Right ventricle myocardium inferior (tissue), 1 donor: Measurements from ENCODE around the gene ULK2. TPM values are rescaled to one million over a fixed set of nuclear protein-coding genes. Genes with fewer than 3 reads are reported as not detected.
"Not testable (repeated sequence)": the region's sequence is repeated elsewhere in the genome, so short reads cannot be mapped to it uniquely, and the experiment has no call there.

Experiments
- ATAC-seq: fragments of 200-7000 bp; cut with Tn5 transposase; one replicate; pipeline ENCODE4 v1.9.1; 2020; ENCODE audit warnings: mild to moderate bottlenecking, moderate library complexity
- DNase-seq: peaks from one replicate; pipeline ENCODE4 v3.0.0; 2021; ENCODE audit errors: missing footprints
- intact Hi-C: fragments of 100-400 bp; cut with DNase I; formaldehyde crosslinking; loops from one replicate; pipeline ENCODE4 v1.11.0; 2022
- total RNA-seq: library from RNA; stranded (reverse); fragmentation: NEBNext Ultra II Directional; extraction: Animal tissue kit (Norgen Biotek cat#: 25700); gene quantifications from one replicate; pipeline ENCODE4 v1.2.1, GENCODE V29; 2021
- donor health status: DM: no; HTN: yes; CAD: no; lungs with severe emphysema.

ULK2 gene
- total RNA-seq, 1 donor from 2014 or later = 14.7 TPM

DNA sequence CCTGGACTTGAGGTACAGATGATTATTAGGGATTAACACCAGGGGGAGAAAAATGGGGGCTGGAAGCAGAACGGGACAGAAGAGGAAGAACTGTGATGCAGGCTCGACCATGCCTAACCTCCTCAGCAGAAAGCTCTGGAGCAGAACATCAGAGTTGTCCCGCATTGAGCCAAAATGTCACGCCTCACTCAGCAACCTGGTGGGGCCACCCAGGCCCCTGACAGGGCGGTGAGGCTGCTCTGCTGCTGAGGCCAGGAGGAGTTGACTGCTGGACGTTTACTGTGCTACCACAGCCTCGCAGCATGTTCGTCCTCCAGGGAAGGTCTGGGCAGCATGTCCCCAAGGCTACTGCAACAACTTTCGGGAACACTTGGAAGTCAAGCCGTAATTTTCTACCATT, 6.5 kb upstream of the ULK2 start:
- intact Hi-C loops = no loop called here
- DNase-seq = no peak
- no peak for ATAC-seq

DNA sequence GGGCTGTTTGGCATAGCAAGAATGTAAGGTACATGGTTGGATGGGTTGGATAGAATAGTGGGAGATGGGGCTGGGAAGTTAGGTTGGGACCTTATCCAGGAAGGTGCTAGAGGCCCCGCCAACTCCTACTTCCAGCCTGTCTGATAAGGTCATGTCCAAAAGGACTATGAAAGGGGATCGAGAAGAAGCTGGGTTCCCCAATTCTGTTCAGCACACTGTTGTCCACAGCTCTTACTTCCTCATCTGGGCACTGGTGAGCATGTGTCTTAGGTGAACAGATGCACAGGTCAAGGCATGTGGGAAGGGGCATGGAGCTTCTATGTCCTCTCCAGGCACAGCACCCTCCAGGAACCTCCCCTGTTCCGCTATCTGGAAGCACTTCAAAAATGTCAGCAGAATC, 5.6 kb upstream of the ULK2 start:
- intact Hi-C loops = no loop called here
- DNase-seq (no peak), ATAC-seq (no peak)

DNA sequence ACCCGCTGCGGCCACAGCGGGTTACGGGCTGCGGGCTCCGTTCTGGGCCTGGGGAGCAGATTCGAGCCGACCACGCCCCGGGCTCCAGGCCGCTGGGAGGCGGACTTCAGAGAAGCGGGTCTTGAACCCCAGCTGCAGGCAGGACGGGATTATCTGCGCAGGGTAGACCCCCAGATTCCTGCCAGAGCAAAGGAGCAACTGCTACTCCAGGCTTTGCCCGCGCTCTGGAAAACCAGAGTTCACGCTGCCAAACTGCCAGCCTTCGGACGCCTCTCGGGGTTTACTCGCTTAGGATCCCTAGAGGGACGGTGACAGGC, 301 bp upstream of the ULK2 start:
- no peak for ATAC-seq

GRCh38 chr17:19867079-19867328, 732 bp downstream of the ULK2 start:
- intact Hi-C loops = no loop called here
- ATAC-seq = peak; percentile 73

More for the DNA sequence above, 301 bp upstream of the ULK2 start:
- DNase-seq = no peak
- intact Hi-C loops = no loop called here

DNA sequence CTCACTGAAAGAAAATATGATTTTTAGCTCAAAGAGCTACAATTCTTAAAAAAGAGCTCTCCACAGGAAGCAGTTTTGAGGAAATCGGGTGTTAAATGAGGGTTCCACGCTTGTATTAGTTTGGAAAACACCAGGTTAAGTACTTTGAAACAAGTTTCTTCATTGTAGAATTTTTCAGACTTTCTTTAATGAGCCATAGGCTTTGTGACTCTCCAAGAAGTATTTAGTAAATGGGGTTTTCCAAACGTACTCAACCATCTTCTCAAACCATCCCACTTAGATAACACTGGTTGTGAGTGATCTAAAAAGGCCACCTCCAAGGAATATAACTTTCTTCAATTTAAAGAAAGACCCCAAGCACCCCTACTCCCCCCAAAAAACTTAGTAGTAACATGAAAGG, 2.7 kb downstream of the ULK2 start:
- no peak for DNase-seq
- intact Hi-C loops = no loop called here
- no peak for ATAC-seq

More at GRCh38 chr17:19867079-19867328, 732 bp downstream of the ULK2 start:
- DNase-seq = peak; percentile 87

DNA sequence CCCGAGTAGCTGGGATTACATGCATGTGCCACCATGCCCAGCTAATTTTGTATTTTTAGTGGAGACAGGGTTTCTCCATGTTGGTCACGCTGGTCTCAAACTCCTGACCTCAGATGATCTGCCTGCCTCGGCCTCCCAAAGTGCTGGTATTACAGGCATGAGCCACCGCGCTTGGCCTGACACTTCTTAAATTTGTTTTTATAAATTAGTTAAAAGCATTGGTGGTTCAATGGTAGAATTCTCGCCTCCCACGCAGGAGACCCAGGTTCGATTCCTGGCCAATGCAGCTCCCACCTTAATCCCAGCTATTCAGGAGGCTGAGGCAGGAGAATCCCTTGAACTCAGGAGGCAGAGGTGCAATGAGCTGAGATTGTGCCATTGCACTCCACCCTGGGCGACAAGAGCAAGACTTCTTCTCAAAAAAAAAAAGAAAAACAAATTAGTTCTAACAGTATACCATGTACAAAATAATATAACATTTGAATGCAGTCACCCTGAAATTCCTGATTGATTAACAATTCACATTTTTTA, 7.0 kb downstream of the ULK2 start:
- intact Hi-C loops, ATAC-seq, DNase-seq: not testable (repeated sequence)

DNA sequence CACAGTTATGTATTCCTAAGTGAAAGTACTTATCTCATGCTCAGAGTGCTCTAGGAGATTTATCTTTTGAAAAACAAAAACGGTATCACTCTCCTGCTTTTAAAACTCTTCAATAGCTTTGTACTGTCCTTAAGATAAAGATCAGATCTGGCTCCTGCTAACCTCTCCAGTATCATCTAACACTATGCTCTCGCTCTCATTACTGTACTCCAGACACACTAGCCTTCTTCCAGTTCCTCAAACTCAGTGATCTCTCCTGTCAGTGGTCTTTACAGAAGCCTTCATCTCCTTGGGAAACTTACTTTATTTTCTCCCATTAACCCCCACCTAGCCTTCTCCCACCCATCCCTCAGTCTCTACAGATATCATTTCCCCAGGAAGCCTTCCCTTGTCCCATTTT, 10.1 kb downstream of the ULK2 start:
- intact Hi-C loops = no loop called here
- no peak for ATAC-seq

DNA sequence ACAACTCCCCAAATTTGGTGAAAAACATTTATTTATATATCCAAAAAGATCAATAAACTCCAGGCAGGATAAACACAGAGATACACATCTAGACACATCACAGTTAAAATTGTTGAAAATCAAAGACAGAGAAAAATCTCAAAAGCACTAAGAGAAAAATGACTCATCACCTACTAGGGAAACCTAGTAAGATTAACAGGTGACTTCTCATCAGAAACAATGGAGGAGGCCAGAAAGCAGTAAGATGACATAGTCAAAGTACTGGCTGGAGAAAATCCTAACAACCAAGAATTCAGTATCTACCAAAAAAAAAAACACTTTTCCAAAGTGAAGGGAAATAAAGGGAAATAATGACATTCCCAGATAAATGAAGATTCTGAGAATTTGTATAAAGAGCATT, 33.8 kb downstream of the ULK2 start:
- ATAC-seq (no peak), DNase-seq (no peak)
- intact Hi-C loops = no loop called here

More for the DNA sequence above, 10.1 kb downstream of the ULK2 start:
- no peak for DNase-seq

DNA sequence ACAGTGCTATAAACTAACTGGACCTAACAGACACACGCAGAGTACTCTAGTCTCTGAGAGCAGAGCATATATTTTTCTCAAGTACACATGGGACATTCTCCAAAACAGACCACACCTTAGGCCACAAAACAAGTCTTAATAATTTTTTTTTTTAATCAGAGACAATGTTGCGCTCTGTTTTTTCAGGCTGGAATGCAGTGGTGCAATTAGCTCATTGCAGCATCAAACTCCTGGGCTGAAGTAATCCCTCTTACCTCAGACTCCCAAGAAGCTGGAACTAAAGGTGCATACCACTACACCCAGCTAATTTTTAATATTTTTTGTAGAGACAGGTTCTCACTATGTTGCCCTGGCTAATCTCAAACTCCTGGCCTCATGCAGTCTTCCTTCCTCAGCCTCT, 37.7 kb downstream of the ULK2 start:
- no peak for ATAC-seq
- no peak for DNase-seq
- intact Hi-C loops = no loop called here

DNA sequence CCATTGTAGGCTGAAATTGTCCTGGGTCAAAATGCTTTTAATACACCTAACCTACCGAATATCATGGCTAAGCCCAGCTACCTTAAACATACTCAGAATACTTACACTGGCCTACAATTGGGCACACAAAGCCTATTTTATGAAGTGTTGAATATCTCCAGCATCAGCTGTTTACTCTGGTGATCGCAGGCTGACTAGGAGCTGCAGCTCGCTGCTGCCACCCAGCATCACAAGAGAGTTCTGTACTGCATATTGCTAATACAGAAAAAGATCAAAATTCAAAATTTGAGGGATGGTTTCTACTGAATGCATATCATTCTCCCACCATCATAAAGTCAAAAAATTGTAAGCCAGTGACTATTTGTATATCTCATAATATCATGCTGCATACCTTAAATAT, 55.3 kb downstream of the ULK2 start:
- DNase-seq = no peak
- intact Hi-C loops = no loop called here

GRCh38 chr17:19805006-19805405, 62.7 kb downstream of the ULK2 start:
- DNase-seq (no peak), ATAC-seq (no peak)
- intact Hi-C loops = no loop called here

More for the DNA sequence above, 55.3 kb downstream of the ULK2 start:
- ATAC-seq = no peak

DNA sequence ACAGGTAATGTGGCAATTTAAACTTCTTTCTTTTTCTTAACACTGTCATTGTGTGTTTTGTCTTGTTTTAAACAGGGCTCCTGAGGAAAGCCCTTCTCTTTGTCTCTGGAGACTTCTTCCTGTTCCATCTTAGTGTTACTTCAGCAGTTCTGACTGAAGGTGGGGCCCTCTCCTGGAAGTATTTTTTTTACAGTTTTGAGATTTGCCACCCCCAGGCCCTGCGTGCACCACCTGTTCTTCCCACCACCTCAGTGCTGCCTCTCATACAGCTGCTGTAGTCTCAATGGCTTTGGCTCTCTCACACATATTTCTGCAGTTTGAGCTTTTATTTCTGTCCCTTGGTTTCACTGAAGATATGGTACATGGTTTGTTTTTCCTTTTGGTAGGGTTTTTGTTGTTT, 67.2 kb downstream of the ULK2 start:
- intact Hi-C loops = no loop called here
- DNase-seq = no peak
- ATAC-seq = no peak

- ATAC-seq (no peak), DNase-seq (no peak)
- intact Hi-C loops = no loop called here
These were observed 67.9 kb downstream of the ULK2 start for GRCh38 chr17:19799796-19800195.

- ATAC-seq (no peak), DNase-seq (no peak)
- intact Hi-C loops = no loop called here
These were observed 71.3 kb downstream of the ULK2 start for GRCh38 chr17:19796457-19796856.

DNA sequence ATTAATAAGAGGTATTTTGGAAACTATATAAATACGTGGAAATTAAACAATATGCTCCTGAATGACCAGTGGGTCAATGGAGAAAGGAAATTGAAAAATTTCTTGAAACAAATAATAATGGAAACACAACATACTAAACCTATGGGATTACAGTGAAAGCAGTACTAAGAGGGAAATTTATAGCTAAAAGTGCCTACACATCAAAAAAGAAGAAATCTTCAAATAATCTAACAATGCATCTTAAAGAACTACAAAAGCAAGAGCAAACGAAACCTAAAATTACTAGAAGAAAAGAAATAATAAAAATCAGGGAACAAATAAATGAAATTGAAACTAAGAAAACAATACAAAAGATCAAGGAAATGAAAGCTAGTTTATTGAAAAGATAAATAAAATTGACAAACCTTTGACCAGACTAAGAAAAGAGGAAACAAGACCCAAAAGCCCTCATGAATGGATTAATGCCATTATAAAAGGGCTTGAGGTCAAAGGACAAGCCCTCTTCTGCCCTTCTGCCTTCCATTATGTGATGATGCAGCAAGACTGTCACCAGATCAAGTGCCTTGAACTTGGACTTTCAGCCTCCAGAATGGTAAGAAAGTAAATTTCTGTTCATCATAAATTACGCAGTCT, 75.7 kb downstream of the ULK2 start:
- DNase-seq (no peak), ATAC-seq (no peak)
- intact Hi-C loops = no loop called here

DNA sequence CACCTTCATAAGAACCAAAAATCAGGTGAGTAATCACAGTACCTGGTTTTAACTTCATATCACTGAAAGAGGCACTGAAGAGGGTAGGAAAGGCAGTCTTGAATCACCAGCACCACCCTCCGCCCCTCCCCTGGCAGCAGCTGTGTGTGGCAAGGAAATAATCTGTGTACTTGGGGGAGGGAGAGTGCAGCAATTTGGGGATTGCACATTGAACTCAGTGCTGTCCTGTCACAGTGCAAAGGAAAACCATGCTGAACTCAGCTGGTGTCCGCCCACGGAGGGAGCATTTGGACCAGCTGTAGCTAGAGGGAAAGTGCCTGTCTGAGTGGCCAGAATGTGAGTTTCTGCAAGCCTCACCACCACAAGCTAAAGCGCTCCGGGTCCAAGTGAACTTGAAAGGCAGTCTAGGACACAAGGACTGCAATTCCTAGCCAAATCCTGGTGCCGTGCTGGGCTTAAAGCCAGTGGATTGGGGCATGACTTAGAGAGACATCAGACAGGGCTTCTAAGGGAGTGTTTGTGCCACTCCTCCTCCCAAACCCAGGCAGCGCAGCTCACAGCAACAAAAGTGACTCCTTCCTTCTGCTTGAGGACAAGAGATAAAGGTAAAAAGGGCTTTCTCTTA, 79.9 kb downstream of the ULK2 start:
- intact Hi-C loops = no loop called here
- no peak for DNase-seq
- ATAC-seq = no peak

DNA sequence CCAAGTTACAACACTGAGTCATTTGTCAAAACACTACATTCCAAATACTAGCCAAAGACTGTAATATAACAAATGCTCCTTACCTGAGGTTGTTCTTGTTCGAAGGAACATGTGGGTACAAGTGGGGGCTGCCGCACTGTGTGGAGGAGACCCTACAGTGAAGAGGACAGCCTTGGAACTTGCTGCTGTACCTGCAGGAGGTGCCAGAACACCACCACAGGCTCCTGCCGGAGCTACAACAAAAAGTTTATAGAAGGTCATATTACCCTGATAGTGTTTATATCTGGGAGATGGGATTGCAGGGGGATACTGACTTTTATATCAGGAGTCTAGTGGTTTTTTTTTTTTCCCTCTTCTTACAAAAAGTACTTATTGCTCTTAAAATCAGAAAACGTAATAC, 81.9 kb downstream of the ULK2 start:
- no peak for ATAC-seq
- intact Hi-C loops = no loop called here

GRCh38 chr17:19781488-19782458, 86.0 kb downstream of the ULK2 start:
- no peak for ATAC-seq
- DNase-seq = no peak
- intact Hi-C loops = no loop called here

More for the DNA sequence above, 81.9 kb downstream of the ULK2 start:
- no peak for DNase-seq

DNA sequence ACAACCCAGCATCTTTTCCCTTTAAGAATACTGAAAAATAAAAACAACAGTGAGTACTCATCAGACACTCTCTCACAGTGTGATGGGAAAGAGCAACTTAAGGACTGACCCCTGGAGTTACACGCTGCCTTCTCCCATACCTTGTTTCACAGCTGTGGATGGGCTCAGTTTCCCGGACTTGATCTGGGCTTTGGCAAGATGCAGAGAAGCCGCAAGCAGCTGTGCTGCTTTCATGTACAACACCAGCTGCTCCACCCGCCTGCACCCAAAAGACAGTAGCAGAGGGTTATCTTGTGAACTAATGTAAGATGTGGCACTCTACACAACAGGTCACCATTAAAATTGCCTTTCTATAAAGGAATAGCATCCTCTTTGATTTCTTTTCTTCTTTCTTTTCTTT, 86.9 kb downstream of the ULK2 start:
- ATAC-seq (no peak), DNase-seq (no peak)
- intact Hi-C loops = no loop called here

- no peak for ATAC-seq
- intact Hi-C loops = no loop called here
- DNase-seq = no peak
These were observed 94.2 kb downstream of the ULK2 start for GRCh38 chr17:19773534-19773933.
